ENCODE results near the gene P2RY2.

P2RY2 gene

DNA sequence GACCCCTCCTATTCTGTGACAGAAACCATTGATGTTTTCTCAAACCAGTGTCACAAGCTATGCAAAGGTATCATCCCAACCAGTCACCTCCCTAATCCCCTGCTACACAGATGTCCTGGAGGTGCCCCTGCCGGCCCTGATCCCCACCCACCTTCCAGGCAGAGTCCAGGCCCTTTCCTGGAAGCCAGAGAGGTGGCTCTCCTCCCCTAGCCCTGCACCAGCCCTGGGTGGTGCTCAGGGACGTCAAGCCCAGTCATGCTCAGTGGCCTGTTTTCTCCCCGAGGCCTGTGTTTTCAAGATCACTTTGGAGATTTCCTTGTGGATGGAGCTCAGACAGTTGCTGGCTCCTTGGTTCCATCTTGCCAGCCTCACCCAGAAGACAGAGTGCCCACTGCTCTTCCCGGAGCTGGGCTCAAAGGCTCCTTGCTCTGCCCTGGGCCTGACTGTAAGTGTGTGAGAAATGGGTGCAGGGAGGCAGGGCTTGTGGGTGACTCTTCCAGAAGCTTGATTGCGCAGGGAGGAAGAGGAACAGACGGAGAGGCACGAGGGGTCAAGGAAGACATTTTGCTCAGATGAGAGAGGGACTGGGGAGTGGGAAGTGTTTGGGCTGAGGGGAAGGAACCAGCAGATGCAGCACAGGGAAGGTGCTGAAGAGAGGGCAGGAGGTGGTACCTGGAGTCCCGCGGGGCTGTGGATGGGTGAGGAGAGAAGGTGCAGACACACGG is 65.4 kb downstream of the P2RY2 start:
- DNase-seq (ENCODE audit: low spot score), result no peak

- DNase-seq (ENCODE audit: low spot score), result no peak
Observed at GRCh38 chr11:73284106-73284505, 66.0 kb downstream of the P2RY2 start.

- DNase-seq (ENCODE audit: low spot score), result no peak
Observed at GRCh38 chr11:73285721-73286120, 67.6 kb downstream of the P2RY2 start.
